GM12878 (cell line): ENCODE measurements around the gene CACNA1D. TPM values are rescaled to one million over a fixed set of nuclear protein-coding genes. Genes with fewer than 3 reads are reported as not detected.

Experiments
- ATF2 ChIP-seq: IDR thresholded peaks from 2 replicates; pipeline ENCODE4 v1.6.1; 2012; ENCODE audit warnings: low read length, inconsistent platforms
- CBFB ChIP-seq: IDR thresholded peaks from 2 replicates; pipeline ENCODE4 v1.6.1; 2016; ENCODE audit warnings: antibody characterized with exemption, low read depth
- E2F8 ChIP-seq: fragments of 450-650 bp; IDR thresholded peaks from 2 replicates; pipeline ENCODE4 v1.6.1; 2018; ENCODE audit warnings: mild to moderate bottlenecking, low read depth, moderate library complexity; ENCODE audit not compliant: partially characterized antibody
- EGR1 ChIP-seq, 2 experiments: IDR thresholded peaks; 1 replicate in 1 of 2; 2 replicates in 1 of 2; pipeline ENCODE4 v1.6.1; 2011 to 2012; ENCODE audit warnings: low read depth in 2 of 2, low read length in 2 of 2, borderline replicate concordance in 1 of 2, mild to moderate bottlenecking in 1 of 2, moderate library complexity in 1 of 2
- KLF5 ChIP-seq: fragments of 450-650 bp; IDR thresholded peaks from 2 replicates; pipeline ENCODE4 v1.6.1; 2014; ENCODE audit warnings: mild to moderate bottlenecking; ENCODE audit not compliant: partially characterized antibody
- MLLT1 ChIP-seq: fragments of 450-650 bp; IDR thresholded peaks from 2 replicates; pipeline ENCODE4 v1.6.1; 2016; ENCODE audit warnings: mild to moderate bottlenecking
- SPI1 ChIP-seq: IDR thresholded peaks from 2 replicates; pipeline ENCODE4 v1.6.1; 2011; ENCODE audit warnings: low read depth, mild to moderate bottlenecking, low read length, moderate library complexity, borderline replicate concordance; ENCODE audit not compliant: insufficient read depth
- ZNF24 ChIP-seq: fragments of 450-650 bp; IDR thresholded peaks from 2 replicates; pipeline ENCODE4 v1.6.1; 2017; ENCODE audit warnings: antibody characterized with exemption, mild to moderate bottlenecking
- ZNF687 ChIP-seq: fragments of 450-650 bp; IDR thresholded peaks from 2 replicates; pipeline ENCODE4 v1.6.1; 2017; ENCODE audit warnings: mild to moderate bottlenecking, moderate library complexity
- polyA plus RNA-seq, 11 experiments: library from polyadenylated mRNA; depleted of rRNA in 4 of 11; unstranded in 6 of 11; stranded (reverse) in 5 of 11; fragments of >200 nt; fragmentation: Nextera tagmentation in 4 of 11; fragmentation: Illumina TruSeq in 1 of 11; extraction: Ambion mirVana in 4 of 11; extraction: Trizol in 1 of 11; gene quantifications; 1 replicate in 1 of 11; 2 replicates in 10 of 11; pipeline versions ENCODE4 v1.2.1 to v1.2.3, GENCODE V29; 2011 to 2016; ENCODE audit warnings: inconsistent platforms in 2 of 11, missing spikeins in 2 of 11, low read depth in 1 of 11
- total RNA-seq, 4 experiments: library from RNA; depleted of rRNA in 3 of 4; stranded (reverse); fragments of >200 nt in 3 of 4; fragmentation: Illumina TruSeq in 1 of 4; extraction: Trizol in 1 of 4; gene quantifications; 2 replicates each; pipeline versions ENCODE4 v1.2.1 to v1.2.3, GENCODE V29; 2013 to 2021
- TF ChIP-seq, protein P1 (sequence below): fragments of 450-650 bp; conservative IDR thresholded peaks from 2 replicates; pipeline ENCODE4 v1.6.1; 2017; ENCODE audit warnings: mild to moderate bottlenecking, moderate library complexity
- TF ChIP-seq, protein P2 (sequence below): fragments of 450-650 bp; IDR thresholded peaks from 2 replicates; pipeline ENCODE4 v1.6.1; 2018; ENCODE audit warnings: borderline replicate concordance, mild to moderate bottlenecking; ENCODE audit not compliant: partially characterized antibody
- TF ChIP-seq, protein P3 (sequence below): IDR thresholded peaks from 2 replicates; pipeline ENCODE4 v1.6.1; 2012; ENCODE audit warnings: low read depth, low read length, improper control_type of control experiment

The CACNA1D gene
- total and polyA plus RNA-seq, 10 of the 15 experiments (the other 5 are each of a cell fraction or from before 2014, with no cell fraction given): 0.21 to 24.4 (median 1.6) TPM

- TF ChIP-seq ZNF687 (0 out of 2 replicates have a peak, but pooled peaks have one; percentile 35), ATF2 (0 out of 2 replicates have a peak, but pooled peaks have one; percentile 13), KLF5 (peak; percentile 26), SPI1 (peak; percentile 29; the same call in 1 of the 2 replicates), E2F8 (no peak), ZNF24 (no peak), MLLT1 (peak; percentile 70), CBFB (no peak), EGR1 (IDR thresholded peaks at IDR 0.05; ENCODE audit: borderline replicate concordance in 1 of 2, low read depth in 2 of 2, low read length in 2 of 2) (no peak)
- TF ChIP-seq, protein P1, sequence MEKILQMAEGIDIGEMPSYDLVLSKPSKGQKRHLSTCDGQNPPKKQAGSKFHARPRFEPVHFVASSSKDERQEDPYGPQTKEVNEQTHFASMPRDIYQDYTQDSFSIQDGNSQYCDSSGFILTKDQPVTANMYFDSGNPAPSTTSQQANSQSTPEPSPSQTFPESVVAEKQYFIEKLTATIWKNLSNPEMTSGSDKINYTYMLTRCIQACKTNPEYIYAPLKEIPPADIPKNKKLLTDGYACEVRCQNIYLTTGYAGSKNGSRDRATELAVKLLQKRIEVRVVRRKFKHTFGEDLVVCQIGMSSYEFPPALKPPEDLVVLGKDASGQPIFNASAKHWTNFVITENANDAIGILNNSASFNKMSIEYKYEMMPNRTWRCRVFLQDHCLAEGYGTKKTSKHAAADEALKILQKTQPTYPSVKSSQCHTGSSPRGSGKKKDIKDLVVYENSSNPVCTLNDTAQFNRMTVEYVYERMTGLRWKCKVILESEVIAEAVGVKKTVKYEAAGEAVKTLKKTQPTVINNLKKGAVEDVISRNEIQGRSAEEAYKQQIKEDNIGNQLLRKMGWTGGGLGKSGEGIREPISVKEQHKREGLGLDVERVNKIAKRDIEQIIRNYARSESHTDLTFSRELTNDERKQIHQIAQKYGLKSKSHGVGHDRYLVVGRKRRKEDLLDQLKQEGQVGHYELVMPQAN: no peak
- TF ChIP-seq, protein P2, sequence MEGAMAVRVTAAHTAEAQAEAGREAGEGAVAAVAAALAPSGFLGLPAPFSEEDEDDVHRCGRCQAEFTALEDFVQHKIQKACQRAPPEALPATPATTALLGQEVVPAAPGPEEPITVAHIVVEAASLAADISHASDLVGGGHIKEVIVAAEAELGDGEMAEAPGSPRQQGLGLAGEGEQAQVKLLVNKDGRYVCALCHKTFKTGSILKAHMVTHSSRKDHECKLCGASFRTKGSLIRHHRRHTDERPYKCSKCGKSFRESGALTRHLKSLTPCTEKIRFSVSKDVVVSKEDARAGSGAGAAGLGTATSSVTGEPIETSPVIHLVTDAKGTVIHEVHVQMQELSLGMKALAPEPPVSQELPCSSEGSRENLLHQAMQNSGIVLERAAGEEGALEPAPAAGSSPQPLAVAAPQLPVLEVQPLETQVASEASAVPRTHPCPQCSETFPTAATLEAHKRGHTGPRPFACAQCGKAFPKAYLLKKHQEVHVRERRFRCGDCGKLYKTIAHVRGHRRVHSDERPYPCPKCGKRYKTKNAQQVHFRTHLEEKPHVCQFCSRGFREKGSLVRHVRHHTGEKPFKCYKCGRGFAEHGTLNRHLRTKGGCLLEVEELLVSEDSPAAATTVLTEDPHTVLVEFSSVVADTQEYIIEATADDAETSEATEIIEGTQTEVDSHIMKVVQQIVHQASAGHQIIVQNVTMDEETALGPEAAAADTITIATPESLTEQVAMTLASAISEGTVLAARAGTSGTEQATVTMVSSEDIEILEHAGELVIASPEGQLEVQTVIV: no peak
- TF ChIP-seq, protein P3, sequence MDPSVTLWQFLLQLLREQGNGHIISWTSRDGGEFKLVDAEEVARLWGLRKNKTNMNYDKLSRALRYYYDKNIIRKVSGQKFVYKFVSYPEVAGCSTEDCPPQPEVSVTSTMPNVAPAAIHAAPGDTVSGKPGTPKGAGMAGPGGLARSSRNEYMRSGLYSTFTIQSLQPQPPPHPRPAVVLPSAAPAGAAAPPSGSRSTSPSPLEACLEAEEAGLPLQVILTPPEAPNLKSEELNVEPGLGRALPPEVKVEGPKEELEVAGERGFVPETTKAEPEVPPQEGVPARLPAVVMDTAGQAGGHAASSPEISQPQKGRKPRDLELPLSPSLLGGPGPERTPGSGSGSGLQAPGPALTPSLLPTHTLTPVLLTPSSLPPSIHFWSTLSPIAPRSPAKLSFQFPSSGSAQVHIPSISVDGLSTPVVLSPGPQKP: no peak
Observed at GRCh38 chr3:53554559-53555067, 60.2 kb downstream of the CACNA1D start (continued).
